GM19240 (cell line): ENCODE results near the gene CCDC92B.
"Not testable (repeated sequence)": the region's sequence is repeated elsewhere in the genome, so short reads cannot be mapped to it uniquely, and the experiment has no call there.

Source experiments
- DNase-seq: peaks from one replicate; pipeline ENCODE4 v3.0.0; 2011; ENCODE audit warnings: low spot score; ENCODE audit not compliant: insufficient read length

CCDC92B gene

GRCh38 chr17:2749058-2749783, at the start of gene CCDC92B:
Gene CCDC92B (minus strand): TSS chr17:2749652. CDS start chr17:2735145, 14,507 bp downstream.
- no peak for DNase-seq

DNA sequence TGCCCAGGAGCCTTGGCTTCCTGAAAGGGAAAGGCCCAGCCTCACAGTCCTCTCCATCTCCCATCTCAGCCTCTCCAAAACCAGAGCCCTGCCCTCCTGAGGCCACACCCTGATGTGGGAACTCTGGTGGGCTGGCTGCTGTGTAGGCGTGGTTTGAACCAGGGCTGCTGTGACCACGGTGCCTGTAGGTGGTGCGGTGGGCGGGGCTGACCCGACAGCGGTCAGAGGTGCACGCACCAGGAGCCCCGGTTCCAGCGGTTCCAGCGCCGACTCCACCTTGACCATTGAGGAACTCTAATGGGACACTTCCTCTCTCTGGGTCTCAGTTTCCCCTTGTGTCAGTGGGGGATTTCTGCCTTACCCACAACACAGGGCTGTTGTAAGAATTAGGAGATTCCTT, 49.2 kb upstream of the CCDC92B start:
- DNase-seq: no peak

DNA sequence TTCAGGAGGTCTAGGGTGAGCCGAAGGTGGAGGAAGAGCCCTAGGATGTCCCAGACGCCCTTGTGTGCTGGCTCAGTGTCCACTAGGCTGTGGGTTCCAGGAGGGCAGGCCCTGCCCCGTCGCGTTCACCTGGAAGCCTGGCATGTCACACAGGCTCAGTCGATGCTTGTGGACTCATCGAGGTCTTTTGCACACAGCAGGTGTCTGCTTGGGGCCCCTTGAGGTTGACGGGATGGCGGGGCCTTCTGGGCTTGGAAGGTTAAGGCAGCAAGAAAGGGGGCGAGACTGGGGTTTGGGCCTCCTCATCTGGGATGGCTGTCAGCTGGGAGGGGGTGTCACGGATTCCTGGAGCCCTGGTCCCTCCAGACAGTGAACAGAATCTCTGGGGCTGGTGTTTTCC, 48.7 kb upstream of the CCDC92B start:
- DNase-seq: no peak

DNA sequence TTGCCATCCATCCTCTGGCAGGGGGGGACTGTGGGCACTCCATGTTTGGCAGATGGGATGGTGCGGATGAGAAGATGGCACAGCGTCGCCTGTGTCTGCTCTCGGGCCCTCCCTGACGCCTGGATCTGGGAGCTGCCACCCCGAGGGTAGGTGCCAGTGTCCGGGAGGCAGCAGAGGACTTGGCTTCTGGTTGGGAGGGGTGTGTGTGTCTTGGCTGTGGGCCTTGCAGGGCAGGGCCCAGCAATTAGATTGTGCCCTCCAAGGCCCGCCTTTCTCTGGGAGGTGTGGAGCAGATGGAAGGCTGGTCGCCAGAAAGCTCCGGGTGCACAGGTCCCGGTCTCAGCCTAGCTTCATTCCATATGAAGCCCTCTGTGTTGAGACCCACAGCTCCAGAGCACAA, 48.2 kb upstream of the CCDC92B start:
- no peak for DNase-seq

DNA sequence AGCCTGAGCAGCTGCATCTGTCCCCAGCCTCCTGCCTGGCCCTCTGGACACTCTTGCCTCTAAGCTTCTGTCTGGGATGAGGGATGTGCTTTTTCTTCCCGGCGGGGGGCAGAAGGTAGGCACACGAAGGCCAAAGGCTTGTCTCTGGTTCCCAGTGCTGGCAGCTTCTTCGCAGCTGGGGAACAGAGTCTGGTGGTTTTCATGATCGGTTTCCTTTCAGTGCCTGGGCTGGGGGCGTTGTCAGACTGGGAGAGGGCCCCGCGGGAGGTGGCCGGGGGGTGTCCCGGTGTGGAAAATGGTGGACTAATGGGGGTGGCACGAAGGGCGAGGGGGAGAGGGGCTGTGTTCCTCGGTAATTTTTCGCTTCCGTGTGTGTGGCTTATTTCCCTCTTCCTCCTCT, 47.8 kb upstream of the CCDC92B start:
- no peak for DNase-seq

DNA sequence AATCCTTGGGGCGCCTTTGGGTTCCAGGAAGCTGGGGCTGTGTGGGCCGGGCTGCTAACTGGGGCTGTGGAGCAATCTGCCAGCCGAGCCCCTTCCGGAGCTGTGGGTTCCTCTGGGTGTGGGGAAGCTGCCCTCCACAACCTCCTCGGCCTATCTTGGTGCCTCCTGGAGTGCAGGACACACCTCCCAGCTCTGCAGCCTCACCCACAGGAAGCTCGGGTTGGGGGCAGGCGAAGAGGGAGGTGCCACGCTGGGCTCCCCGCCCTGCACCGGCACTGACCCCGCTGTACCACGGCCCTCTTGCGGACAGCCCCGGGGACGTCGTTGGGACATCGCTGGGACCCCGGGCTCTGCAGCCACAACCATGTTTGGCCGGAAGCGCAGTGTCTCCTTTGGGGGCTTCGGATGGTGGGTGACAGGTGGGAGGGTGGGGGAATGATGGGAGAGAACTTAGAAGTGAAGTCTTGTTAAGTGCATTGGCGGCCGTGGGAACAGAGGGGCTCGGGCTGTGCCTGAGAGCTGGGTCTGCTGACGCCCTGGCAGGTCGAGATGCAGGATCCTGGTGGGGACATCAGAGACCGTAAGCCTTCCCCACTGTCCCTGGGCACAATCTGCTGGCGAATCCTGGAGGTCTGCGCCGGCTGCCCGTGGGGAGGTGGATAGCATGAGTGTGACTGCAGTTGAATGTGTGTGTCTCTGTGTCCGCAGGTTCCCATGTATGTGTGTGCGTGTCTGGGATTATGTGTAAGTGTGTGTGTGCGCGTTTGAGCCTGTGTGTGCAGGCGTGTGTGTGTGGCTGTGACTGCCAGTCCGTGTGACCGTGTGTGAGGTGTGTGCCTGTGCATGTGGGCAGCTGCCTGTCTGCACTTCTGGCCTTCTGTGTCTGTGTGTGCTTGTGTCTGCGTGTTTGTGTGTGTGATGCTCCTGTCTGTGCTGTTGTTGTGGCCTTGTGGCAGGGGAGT, 47.0 kb upstream of the CCDC92B start, which contains the start of gene RAP1GAP2:
Gene RAP1GAP2 (plus strand): TSS at position 275 of the 962 bp plus-strand sequence. CDS start 90 bp downstream, at position 365.
- DNase-seq: no peak

DNA sequence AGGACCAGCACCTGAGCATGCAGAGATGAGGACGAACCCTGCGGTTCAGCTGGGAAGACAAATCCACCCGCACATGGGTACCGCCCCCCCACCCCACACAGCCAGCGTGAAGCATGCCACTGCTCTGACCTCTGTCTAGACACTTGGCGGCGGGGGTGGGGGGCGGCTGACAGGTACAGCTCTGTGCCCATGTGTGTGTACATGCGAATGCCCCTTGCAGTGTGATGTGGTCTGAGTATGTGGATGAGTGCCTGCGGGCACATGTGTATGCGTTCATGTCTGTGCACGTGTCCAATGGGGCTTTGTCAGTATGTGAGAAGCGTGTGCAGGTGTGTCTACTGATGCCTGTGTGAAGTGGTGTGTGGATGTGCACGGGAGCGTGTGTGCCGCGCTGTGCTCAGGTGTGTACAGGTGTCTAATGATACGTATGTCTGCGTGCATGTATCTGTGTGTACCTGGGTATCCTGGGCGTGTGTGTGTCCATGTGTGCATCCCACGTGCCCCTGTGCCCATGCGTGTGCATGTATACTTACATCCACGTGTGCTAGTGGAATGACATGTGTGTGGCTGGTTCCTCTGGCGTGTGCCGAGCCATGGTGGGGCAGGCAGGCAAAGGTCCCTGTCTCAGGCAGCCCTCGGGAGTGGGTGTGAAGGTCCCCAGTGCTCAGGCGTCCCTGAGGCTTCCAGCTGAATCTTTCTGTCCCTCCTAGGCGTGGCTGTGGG, 46.1 kb upstream of the CCDC92B start:
- no peak for DNase-seq

- no peak for DNase-seq
These were observed 44.8 kb upstream of the CCDC92B start for GRCh38 chr17:2794111-2794803.

- DNase-seq: no peak
These were observed 43.1 kb upstream of the CCDC92B start for GRCh38 chr17:2792366-2793169.

- no peak for DNase-seq
These were observed 40.2 kb upstream of the CCDC92B start for GRCh38 chr17:2789700-2790099.

GRCh38 chr17:2786176-2786881, 36.9 kb upstream of the CCDC92B start:
- DNase-seq: peak; percentile 88

DNA sequence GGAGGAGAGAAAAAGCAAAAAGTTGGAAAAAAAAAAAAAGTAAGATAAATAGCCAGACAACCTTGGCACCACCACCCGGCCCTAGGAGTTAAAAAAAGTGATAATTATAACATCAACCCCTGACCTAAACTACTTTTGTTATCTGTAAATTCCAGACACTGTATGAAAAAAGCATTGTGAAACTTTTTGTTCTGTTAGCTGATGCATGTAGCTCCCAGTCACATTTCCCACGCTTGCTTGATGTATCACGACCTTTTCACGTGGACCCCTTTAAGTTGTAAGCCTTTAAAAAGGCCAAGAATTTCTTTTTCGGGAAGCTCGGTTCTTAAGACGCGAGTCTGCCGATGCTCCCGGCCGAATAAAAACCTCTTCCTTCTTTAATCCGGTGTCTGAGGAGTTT, 35.9 kb upstream of the CCDC92B start:
- DNase-seq: not testable (repeated sequence)

DNA sequence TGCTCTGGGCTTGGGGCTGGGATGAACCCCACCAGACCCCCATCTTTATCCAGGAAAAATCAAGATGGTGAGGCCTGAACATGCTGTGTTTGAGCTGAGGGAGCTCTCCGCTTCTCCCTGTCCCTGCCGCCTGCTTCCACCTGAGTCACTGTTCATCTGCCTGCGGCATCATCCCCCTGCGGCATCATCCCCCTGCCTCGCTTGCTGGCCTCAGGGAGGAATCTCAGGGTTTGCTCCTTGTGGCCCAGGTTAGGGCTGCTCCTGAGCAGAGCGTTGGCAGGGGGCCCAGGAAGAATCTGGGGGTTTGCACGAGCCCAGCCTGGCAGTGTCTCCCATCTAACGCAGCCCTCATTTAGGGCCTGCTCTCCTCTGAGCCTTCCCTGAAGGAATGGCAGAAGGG, 35.4 kb upstream of the CCDC92B start:
- DNase-seq: no peak

DNA sequence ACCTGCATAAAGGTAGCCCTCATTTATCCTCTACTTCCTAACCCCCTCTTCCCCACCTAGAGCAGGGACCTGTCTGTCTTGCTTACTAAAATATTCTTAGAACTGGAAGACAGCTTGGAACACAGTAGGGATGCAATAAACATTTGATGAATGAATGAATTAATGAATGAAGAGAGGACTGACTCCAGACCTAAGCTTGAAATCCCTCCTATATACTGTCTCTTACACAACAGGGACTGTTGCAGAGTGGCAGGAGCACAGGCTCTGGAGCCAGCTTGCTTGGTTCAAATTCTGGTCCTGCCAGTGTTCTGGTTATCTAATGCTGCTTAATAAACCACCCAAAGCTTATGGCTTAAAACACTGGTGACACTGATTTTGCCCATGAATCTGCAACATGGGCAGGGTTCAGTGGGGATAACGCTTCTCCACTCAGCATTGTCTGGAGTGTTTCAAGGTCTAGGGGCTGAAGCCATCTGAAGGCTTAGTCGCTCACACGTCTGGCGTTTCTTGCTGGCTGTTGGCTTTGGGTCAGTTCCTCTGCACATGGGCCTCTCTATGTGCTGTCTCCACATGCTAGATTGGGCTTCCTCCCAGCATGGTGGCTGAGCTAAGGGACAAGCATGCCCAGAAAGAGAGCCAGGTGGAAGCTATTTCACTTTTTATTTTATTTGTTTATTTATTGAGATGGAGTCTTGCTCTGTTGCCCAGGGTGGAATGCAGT, 34.0 kb upstream of the CCDC92B start:
- DNase-seq: no peak

GRCh38 chr17:2782055-2782454, 32.6 kb upstream of the CCDC92B start:
- no peak for DNase-seq

- not testable (repeated sequence) for DNase-seq
These were observed 32.1 kb upstream of the CCDC92B start for GRCh38 chr17:2781598-2781997.

GRCh38 chr17:2780931-2781454, 31.5 kb upstream of the CCDC92B start:
- DNase-seq: no peak

DNA sequence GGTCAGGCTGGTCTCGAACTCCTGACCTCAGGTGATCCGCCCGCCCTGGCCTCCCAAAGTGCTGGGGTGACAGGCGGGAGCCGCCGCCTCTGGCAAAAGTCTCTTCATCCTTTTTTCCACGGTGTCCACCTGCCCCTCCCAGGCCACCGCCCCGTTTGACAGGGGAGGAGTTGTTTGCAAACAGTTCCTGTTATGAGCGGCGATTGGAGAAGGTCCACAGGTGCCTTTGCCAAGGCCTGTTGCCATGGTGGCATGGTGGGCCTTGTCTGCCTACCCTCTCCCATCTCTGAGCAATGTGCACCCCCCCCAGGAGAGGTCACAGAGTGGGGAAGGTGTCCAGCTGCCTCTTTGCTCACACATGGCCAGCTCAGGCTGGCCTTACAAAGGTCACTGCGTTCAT, 30.8 kb upstream of the CCDC92B start:
- no peak for DNase-seq

DNA sequence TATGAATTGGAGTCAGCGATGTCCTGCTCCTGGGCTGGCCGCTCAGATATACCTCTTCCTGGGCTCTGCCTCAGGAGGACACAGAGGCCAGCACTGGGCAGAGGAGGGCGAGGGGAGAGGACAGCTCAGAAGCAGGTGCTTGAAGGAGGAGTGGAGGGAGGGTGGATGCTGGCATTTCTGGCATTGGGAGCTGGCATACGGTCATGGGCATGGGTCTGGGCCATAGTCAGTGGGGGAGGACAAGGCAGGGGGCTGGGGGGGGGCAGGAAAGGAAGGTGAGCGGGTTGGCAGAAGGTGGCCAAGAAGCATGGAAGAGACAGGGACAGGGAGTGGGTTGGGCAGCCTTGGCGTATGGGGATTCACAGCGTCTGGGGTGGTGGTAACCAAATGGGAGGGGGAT, 30.1 kb upstream of the CCDC92B start:
- DNase-seq: no peak
